Liver (tissue), 9 donors: ENCODE results near the gene ACO2. TPM values are rescaled to one million over a fixed set of nuclear protein-coding genes. Genes with fewer than 3 reads are reported as not detected.
A peak's percentile ranks its signal among the peaks of the same experiment; 100 is the strongest.

Source experiments
- DNase-seq: peaks from one replicate; pipeline ENCODE4 v3.0.0-alpha.2; 2017; ENCODE audit warnings: low spot score
- H3K27ac ChIP-seq, 2 donors: one replicate each; pipeline ENCODE4 v1.7.0; 2013; ENCODE audit warnings: inconsistent platforms in 2 of 2, low read length in 2 of 2, control low read depth in 1 of 2, low read depth in 1 of 2, mild to moderate bottlenecking in 1 of 2
- H3K27me3 ChIP-seq, 4 donors: one replicate each; pipeline versions ENCODE4 v1.6.1 to v1.7.0; 2013; ENCODE audit warnings: low read length in 3 of 4, inconsistent platforms in 1 of 4, mild to moderate bottlenecking in 1 of 4, moderate library complexity in 1 of 4; ENCODE audit not compliant: control insufficient read depth in 4 of 4, insufficient read depth in 4 of 4
- H3K36me3 ChIP-seq, 4 donors: one replicate each; pipeline versions ENCODE4 v1.6.1 to v1.7.0; 2013; ENCODE audit warnings: low read length in 3 of 4, mild to moderate bottlenecking in 3 of 4, low read depth in 1 of 4, moderate library complexity in 1 of 4; ENCODE audit not compliant: control insufficient read depth in 4 of 4, insufficient read depth in 3 of 4
- H3K4me1 ChIP-seq, 4 donors: one replicate each; pipeline versions ENCODE4 v1.6.1 to v1.7.0; 2013; ENCODE audit warnings: low read length in 3 of 4, mild to moderate bottlenecking in 3 of 4, moderate library complexity in 1 of 4; ENCODE audit not compliant: control insufficient read depth in 4 of 4, insufficient read depth in 4 of 4
- H3K4me3 ChIP-seq, 3 donors: one replicate each; pipeline versions ENCODE4 v1.6.1 to v1.7.0; 2013; ENCODE audit warnings: low read length in 3 of 3, control low read depth in 1 of 3, low read depth in 1 of 3, mild to moderate bottlenecking in 1 of 3
- H3K9ac ChIP-seq, 2 donors: one replicate each; pipeline ENCODE4 v1.7.0; 2013; ENCODE audit warnings: low read length in 2 of 2, mild to moderate bottlenecking in 2 of 2, moderate library complexity in 2 of 2, control low read depth in 1 of 2, low read depth in 1 of 2
- H3K9me3 ChIP-seq, 4 donors: one replicate each; pipeline versions ENCODE4 v1.6.1 to v1.7.0; 2013; ENCODE audit warnings: low read length in 3 of 4; ENCODE audit not compliant: control insufficient read depth in 4 of 4
- ATF3 ChIP-seq: IDR thresholded peaks from 2 replicates; pipeline ENCODE4 v1.6.1; 2016; ENCODE audit warnings: antibody characterized with exemption
- EGR1 ChIP-seq, 2 donors: IDR thresholded peaks; 2 replicates each; pipeline ENCODE4 v1.6.1; 2016 to 2018; ENCODE audit warnings: antibody characterized with exemption in 2 of 2, low read depth in 2 of 2
- FOXA1 ChIP-seq: IDR thresholded peaks from 2 replicates; pipeline ENCODE4 v1.6.1; 2016; ENCODE audit warnings: antibody characterized with exemption
- FOXA2 ChIP-seq: IDR thresholded peaks from 2 replicates; pipeline ENCODE4 v1.6.1; 2016; ENCODE audit warnings: antibody characterized with exemption
- GABPA ChIP-seq, 2 donors: IDR thresholded peaks in 1 of 2; conservative IDR thresholded peaks in 1 of 2; 2 replicates each; pipeline ENCODE4 v1.6.1; 2016; ENCODE audit warnings: antibody characterized with exemption in 2 of 2, mild to moderate bottlenecking in 1 of 2, moderate library complexity in 1 of 2
- HNF4A ChIP-seq, 2 donors: conservative IDR thresholded peaks; 2 replicates each; pipeline ENCODE4 v1.6.1; 2016; ENCODE audit warnings: antibody characterized with exemption in 2 of 2, mild to moderate bottlenecking in 2 of 2
- HNF4G ChIP-seq: IDR thresholded peaks from 2 replicates; pipeline ENCODE4 v1.6.1; 2016; ENCODE audit warnings: antibody characterized with exemption
- JUND ChIP-seq, 2 donors: IDR thresholded peaks; 2 replicates each; pipeline ENCODE4 v1.6.1; 2016; ENCODE audit warnings: antibody characterized with exemption in 2 of 2
- MAX ChIP-seq: IDR thresholded peaks from 2 replicates; pipeline ENCODE4 v1.6.1; 2016; ENCODE audit warnings: antibody characterized with exemption
- NR2F2 ChIP-seq: IDR thresholded peaks from 2 replicates; pipeline ENCODE4 v1.6.1; 2016; ENCODE audit warnings: antibody characterized with exemption
- RAD21 ChIP-seq, 2 donors: IDR thresholded peaks; 2 replicates each; pipeline ENCODE4 v1.6.1; 2016; ENCODE audit warnings: antibody characterized with exemption in 2 of 2, mild to moderate bottlenecking in 2 of 2
- REST ChIP-seq: IDR thresholded peaks from 2 replicates; pipeline ENCODE4 v1.6.1; 2016; ENCODE audit warnings: antibody characterized with exemption, mild to moderate bottlenecking
- RXRA ChIP-seq, 2 donors: IDR thresholded peaks; 2 replicates each; pipeline ENCODE4 v1.6.1; 2017 to 2018; ENCODE audit warnings: antibody characterized with exemption in 2 of 2, mild to moderate bottlenecking in 1 of 2
- SP1 ChIP-seq: IDR thresholded peaks from 2 replicates; pipeline ENCODE4 v1.6.1; 2018; ENCODE audit warnings: antibody characterized with exemption, mild to moderate bottlenecking
- TAF1 ChIP-seq: conservative IDR thresholded peaks from 2 replicates; pipeline ENCODE4 v1.6.1; 2016; ENCODE audit warnings: antibody characterized with exemption, mild to moderate bottlenecking
- YY1 ChIP-seq: IDR thresholded peaks from 2 replicates; pipeline ENCODE4 v1.6.1; 2016; ENCODE audit warnings: antibody characterized with exemption, mild to moderate bottlenecking
- ZBTB33 ChIP-seq: IDR thresholded peaks from 2 replicates; pipeline ENCODE4 v1.6.1; 2016; ENCODE audit warnings: antibody characterized with exemption
- WGBS: extraction: QIAGEN DNeasy Blood & Tissue Kit; methylation state at CpG from one replicate; pipeline ENCODE4 v1.1.7; 2013; 5-methylcytosine and 5-hydroxymethylcytosine counted together
- polyA plus RNA-seq, 2 donors: library from polyadenylated mRNA; stranded (reverse) in 1 of 2; unstranded in 1 of 2; fragments of 200-250 nt in 1 of 2; fragments of >200 nt in 1 of 2; fragmentation: Nextera tagmentation in 1 of 2; extraction: Ambion mirVana in 1 of 2; gene quantifications; one replicate each; pipeline versions ENCODE4 v1.2.1 to v1.2.3, GENCODE V29; 2013 to 2015
- total RNA-seq, 2 donors: library from RNA; depleted of rRNA; stranded (reverse); fragments of >200 nt; gene quantifications; one replicate each; pipeline ENCODE4 v1.2.3, GENCODE V29; 2014
- TF ChIP-seq, protein P1 (sequence below): fragments of 150-350 bp; IDR thresholded peaks from 2 replicates; pipeline ENCODE4 v1.5.1; 2017; ENCODE audit warnings: improper control_type of control experiment, low read depth, low read length; ENCODE audit not compliant: missing input control
- donor health status: healthy.
- donor health status: healthy.
- donor health status: healthy.
- donor health status: healthy.
- donor health status: healthy.

Gene ACO2
- total and polyA plus RNA-seq, 4 donors, result 45.3 to 76.1 (median 68.9) TPM

GRCh38 chr22:41444360-41445128, 24.4 kb upstream of the ACO2 start:
- H3K27me3 ChIP-seq, result no peaks in the 10 kb centered on the region
- H3K9ac ChIP-seq, result peak overlapping the region; percentile 91 to 99
- peaks cover 0 to 2% (median 0%) of the 10 kb centered on the region in 4 donors for H3K36me3 ChIP-seq
- DNase-seq, result peak; percentile 87
- no peaks in the 10 kb centered on the region for H3K9me3 ChIP-seq
- H3K4me1 ChIP-seq, result peaks cover 6 to 32% (median 27%) of the 10 kb centered on the region in 4 donors
- TF ChIP-seq GABPA (IDR thresholded peaks at IDR 0.05 in 1 of 2, conservative IDR thresholded peaks at IDR 0.05 in 1 of 2) (peak in 1 of 2 donors; percentile 55), SP1 (peak; percentile 67), EGR1 (IDR thresholded peaks at IDR 0.05; ENCODE audit: low read depth in 2 of 2) (peak; percentile 46 to 74), HNF4G (no peak), HNF4A (conservative IDR thresholded peaks at IDR 0.05) (peak; percentile 34 to 40), FOXA2 (no peak), REST (peak; percentile 74), TAF1 (peak; percentile 71), ATF3 (no peak), YY1 (peak; percentile 78), FOXA1 (no peak), RAD21 (IDR thresholded peaks at IDR 0.05) (peak; percentile 52 to 55), NR2F2 (peak; percentile 41), ZBTB33 (peak; percentile 59), MAX (peak; percentile 61), JUND (IDR thresholded peaks at IDR 0.05) (peak in 1 of 2 donors; percentile 13), RXRA (IDR thresholded peaks at IDR 0.05) (peak; percentile 57 to 71)
- TF ChIP-seq, protein P1, sequence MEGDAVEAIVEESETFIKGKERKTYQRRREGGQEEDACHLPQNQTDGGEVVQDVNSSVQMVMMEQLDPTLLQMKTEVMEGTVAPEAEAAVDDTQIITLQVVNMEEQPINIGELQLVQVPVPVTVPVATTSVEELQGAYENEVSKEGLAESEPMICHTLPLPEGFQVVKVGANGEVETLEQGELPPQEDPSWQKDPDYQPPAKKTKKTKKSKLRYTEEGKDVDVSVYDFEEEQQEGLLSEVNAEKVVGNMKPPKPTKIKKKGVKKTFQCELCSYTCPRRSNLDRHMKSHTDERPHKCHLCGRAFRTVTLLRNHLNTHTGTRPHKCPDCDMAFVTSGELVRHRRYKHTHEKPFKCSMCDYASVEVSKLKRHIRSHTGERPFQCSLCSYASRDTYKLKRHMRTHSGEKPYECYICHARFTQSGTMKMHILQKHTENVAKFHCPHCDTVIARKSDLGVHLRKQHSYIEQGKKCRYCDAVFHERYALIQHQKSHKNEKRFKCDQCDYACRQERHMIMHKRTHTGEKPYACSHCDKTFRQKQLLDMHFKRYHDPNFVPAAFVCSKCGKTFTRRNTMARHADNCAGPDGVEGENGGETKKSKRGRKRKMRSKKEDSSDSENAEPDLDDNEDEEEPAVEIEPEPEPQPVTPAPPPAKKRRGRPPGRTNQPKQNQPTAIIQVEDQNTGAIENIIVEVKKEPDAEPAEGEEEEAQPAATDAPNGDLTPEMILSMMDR, result no peak
- H3K4me3 ChIP-seq, result peak overlapping the region; percentile 69 to 98 (median 96)
- under 1% methylated on average over 35 of the region's 35 CpGs for WGBS
- peak overlapping the region; percentile 90 to 100 for H3K27ac ChIP-seq
